Osteoblast (primary cell): Measurements from ENCODE around the gene UBIAD1. TPM values are rescaled to one million over a fixed set of nuclear protein-coding genes. Genes with fewer than 3 reads are reported as not detected.
"Not testable (repeated sequence)": the region's sequence is repeated elsewhere in the genome, so short reads cannot be mapped to it uniquely, and the experiment has no call there.

Experiments
- DNase-seq: peaks from one replicate; pipeline ENCODE4 v3.0.0; 2011; ENCODE audit warnings: low spot score, mixed read lengths; ENCODE audit not compliant: insufficient read length; ENCODE audit errors: missing footprints
- H2AFZ ChIP-seq: 2 replicates; pipeline ENCODE4 v1.6.0; 2011; ENCODE audit warnings: mild to moderate bottlenecking, low read length
- H3K27ac ChIP-seq: 2 replicates; pipeline ENCODE4 v1.5.1; 2011; ENCODE audit warnings: mild to moderate bottlenecking, low read depth, low read length, moderate library complexity
- H3K27me3 ChIP-seq: 2 replicates; pipeline ENCODE4 v1.6.0; 2012; ENCODE audit warnings: mild to moderate bottlenecking, control low read depth, inconsistent platforms, low read length, moderate library complexity; ENCODE audit not compliant: insufficient read depth
- H3K36me3 ChIP-seq: 2 replicates; pipeline ENCODE4 v1.5.1; 2011; ENCODE audit warnings: mild to moderate bottlenecking, low read length, control low read depth, moderate library complexity; ENCODE audit not compliant: insufficient read depth
- H3K4me1 ChIP-seq: 2 replicates; pipeline ENCODE4 v1.5.1; 2011; ENCODE audit warnings: mild to moderate bottlenecking, low read length, control low read depth, moderate library complexity; ENCODE audit not compliant: insufficient read depth
- H3K4me2 ChIP-seq: 2 replicates; pipeline ENCODE4 v1.6.0; 2011; ENCODE audit warnings: mild to moderate bottlenecking, low read length; ENCODE audit not compliant: insufficient read depth
- H3K4me3 ChIP-seq: fragments of 200-600 bp; sonication (generic); 3 replicates; pipeline ENCODE4 v1.5.1; 2012; ENCODE audit warnings: mild to moderate bottlenecking, low read length, inconsistent platforms; ENCODE audit not compliant: insufficient read depth
- H3K79me2 ChIP-seq: 2 replicates; pipeline ENCODE4 v1.6.0; 2012; ENCODE audit warnings: mild to moderate bottlenecking, low read length, control low read depth, inconsistent platforms; ENCODE audit not compliant: insufficient read depth
- H3K9me3 ChIP-seq: 2 replicates; pipeline ENCODE4 v1.5.1; 2011; ENCODE audit warnings: low read depth, low read length, control low read depth
- H4K20me1 ChIP-seq: 2 replicates; pipeline ENCODE4 v1.6.0; 2012; ENCODE audit warnings: mild to moderate bottlenecking, low read length, control low read depth; ENCODE audit not compliant: insufficient read depth
- CTCF ChIP-seq: IDR thresholded peaks from 2 replicates; pipeline ENCODE4 v1.5.1; 2011; ENCODE audit warnings: mild to moderate bottlenecking, low read depth, low read length, moderate library complexity; ENCODE audit errors: extremely low read depth
- total RNA-seq: library from RNA; depleted of rRNA; stranded (reverse); fragments of >200 nt; gene quantifications from 2 replicates; pipeline ENCODE4 v1.2.3, GENCODE V29; 2012

The UBIAD1 gene
- total RNA-seq, 1 donor, result 10.5 TPM

GRCh38 chr1:11294951-11295350 lies 22.0 kb downstream of the UBIAD1 start:
- peak; percentile 13 for DNase-seq
- Histone ChIP-seq H3K79me2 (no peaks in the 10 kb centered on the region), H3K9me3 (no peaks in the 10 kb centered on the region), H4K20me1 (peaks cover 13% of the 10 kb centered on the region), H3K27me3 (no peaks in the 10 kb centered on the region), H3K36me3 (no peaks in the 10 kb centered on the region), H3K4me2 (no peak overlapping the region), H2AFZ (no peak overlapping the region), H3K4me1 (no peaks in the 10 kb centered on the region), H3K27ac (no peak overlapping the region), H3K4me3 (no peak overlapping the region)
- TF ChIP-seq CTCF, result no peak

- H3K9me3 ChIP-seq, result no peaks in the 10 kb centered on the region
- no peak overlapping the region for H3K4me3 ChIP-seq
- no peaks in the 10 kb centered on the region for H3K4me1 ChIP-seq
- no peaks in the 10 kb centered on the region for H3K79me2 ChIP-seq
- DNase-seq, result peak; percentile 14
- no peak overlapping the region for H3K27ac ChIP-seq
- no peaks in the 10 kb centered on the region for H3K27me3 ChIP-seq
- no peak overlapping the region for H3K4me2 ChIP-seq
- H3K36me3 ChIP-seq, result no peaks in the 10 kb centered on the region
- no peak overlapping the region for H2AFZ ChIP-seq
- TF ChIP-seq CTCF, result no peak
- peaks cover 11% of the 10 kb centered on the region for H4K20me1 ChIP-seq
These were observed 22.9 kb downstream of the UBIAD1 start for GRCh38 chr1:11295905-11296304.

- not testable (repeated sequence) for H4K20me1 ChIP-seq, DNase-seq, H3K27ac ChIP-seq, H3K4me3 ChIP-seq, H3K4me1 ChIP-seq, H3K4me2 ChIP-seq, H3K36me3 ChIP-seq, H3K9me3 ChIP-seq, H2AFZ ChIP-seq, H3K79me2 ChIP-seq, H3K27me3 ChIP-seq
These were observed 24.8 kb downstream of the UBIAD1 start for GRCh38 chr1:11297774-11298173.

- H4K20me1 ChIP-seq, result no peaks in the 10 kb centered on the region
- no peak overlapping the region for H3K4me3 ChIP-seq
- H3K79me2 ChIP-seq, result no peaks in the 10 kb centered on the region
- no peak overlapping the region for H3K27ac ChIP-seq
- TF ChIP-seq CTCF, result no peak
- H3K36me3 ChIP-seq, result no peaks in the 10 kb centered on the region
- H3K9me3 ChIP-seq, result no peaks in the 10 kb centered on the region
- DNase-seq, result peak; percentile 68
- no peak overlapping the region for H3K4me2 ChIP-seq
- no peak overlapping the region for H2AFZ ChIP-seq
- H3K4me1 ChIP-seq, result no peaks in the 10 kb centered on the region
- H3K27me3 ChIP-seq, result no peaks in the 10 kb centered on the region
These were observed 25.6 kb downstream of the UBIAD1 start for GRCh38 chr1:11298390-11299224.
